ENCODE data around the gene TBC1D24. TPM values are rescaled to one million over a fixed set of nuclear protein-coding genes. Genes with fewer than 3 reads are reported as not detected.

Gene TBC1D24
- polyA plus RNA-seq, 1 of the 3 experiments (the other 2 are of a cell fraction): 6.7 TPM

DNA sequence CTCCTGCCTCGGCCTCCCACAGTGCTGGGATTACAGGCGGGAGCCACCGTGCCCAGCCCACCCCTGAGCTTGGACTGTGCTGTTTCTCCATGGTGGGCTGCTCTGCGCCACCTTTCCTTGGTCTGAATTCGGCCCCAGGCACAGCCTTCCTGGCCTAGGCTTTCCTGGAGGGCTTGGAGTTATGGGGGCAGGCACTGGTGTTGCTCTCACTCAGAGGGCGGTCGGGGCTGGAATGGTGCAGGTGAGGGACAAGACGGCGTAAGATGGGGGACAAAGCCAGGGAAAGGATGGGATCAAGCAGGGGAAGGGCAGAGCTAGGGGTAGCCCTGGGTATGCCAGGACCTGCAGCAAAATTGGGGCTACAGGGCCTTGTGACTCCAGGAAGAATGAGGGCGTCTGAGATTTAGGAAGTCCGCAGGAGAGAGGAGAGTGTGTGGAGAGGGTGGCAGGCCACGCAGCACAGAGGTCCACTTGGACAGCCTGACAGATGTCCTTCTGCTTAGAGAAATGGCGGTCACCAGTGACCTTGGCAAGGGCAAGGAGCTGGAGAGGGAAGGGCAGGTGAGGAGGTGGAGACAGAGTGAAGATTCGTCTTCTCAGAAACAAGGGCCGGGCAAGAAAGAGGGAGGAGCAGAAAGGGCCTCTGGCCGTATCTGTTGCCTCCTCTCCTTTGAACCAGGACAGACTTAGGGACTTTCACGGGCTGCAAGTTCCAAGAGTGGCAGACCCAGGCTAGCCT, 37.2 kb downstream of the TBC1D24 start:
- CTCF ChIA-PET: interaction anchor here (2.4 to 6.6 kb wide), 2 partner anchors 11 to 83 kb away, joined by 8 to 41 read pairs; partner anchors contain the start of gene CCNF
- Histone ChIP-seq H3K79me2 (ENCODE audit: insufficient read depth) (peaks cover 34% of the 10 kb centered on the region), H3K27ac (ENCODE audit: low read depth in 2 of 2, low read length in 1 of 2) (no peak overlapping the region), H3K9me2 (no peaks in the 10 kb centered on the region), H3K4me3 (ENCODE audit: low read depth in 2 of 2, low read length in 1 of 2) (no peak overlapping the region), H3K27me3 (ENCODE audit: insufficient read depth) (no peaks in the 10 kb centered on the region), H3K9ac (no peak overlapping the region), H3K4me1 (ENCODE audit: control insufficient read depth in 1 of 2, insufficient read depth in 2 of 2, low read depth in 1 of 2, low read length in 1 of 2) (peaks cover 15 to 24% of the 10 kb centered on the region in 2 experiments; a peak in 3 of 4 replicates), H3F3A (replicated peaks; ENCODE audit: insufficient read depth) (no peaks in the 10 kb centered on the region), H3K36me3 (replicated peaks in 1 of 2; ENCODE audit: control insufficient read depth in 1 of 2, insufficient read depth in 2 of 2, low read length in 1 of 2) (no peaks in the 10 kb centered on the region), H2AFZ (ENCODE audit: low read depth) (no peak overlapping the region), H3K4me2 (no peak overlapping the region), H4K20me1 (ENCODE audit: insufficient read depth) (peaks cover 28% of the 10 kb centered on the region), H3K9me3 (no peaks in the 10 kb centered on the region)
- DNase-seq: no peak
- 97% methylated on average over 12 of the region's 17 CpGs for WGBS (ENCODE audit: low lambda C conversion rate)
- POLR2A ChIA-PET: no interaction called here
- TF ChIP-seq TCF12 (IDR thresholded peaks at IDR 0.05): no peak
- TF ChIP-seq MXI1 (IDR thresholded peaks at IDR 0.05; ENCODE audit: low read depth, low read length): no peak
- no peak for TF ChIP-seq GATA2 (CRISPR knock-in tag; IDR thresholded peaks at IDR 0.05)
- TF ChIP-seq JUND (IDR thresholded peaks at IDR 0.05): no peak
- TF ChIP-seq ZBTB33 (IDR thresholded peaks at IDR 0.05; ENCODE audit: borderline replicate concordance, low read depth): no peak
- no peak for TF ChIP-seq RFX5 (IDR thresholded peaks at IDR 0.05; ENCODE audit: low read length)
- no peak for TF ChIP-seq TAF1 (IDR thresholded peaks at IDR 0.05; ENCODE audit: borderline replicate concordance, low read depth, low read length)
- TF ChIP-seq EP300 (IDR thresholded peaks at IDR 0.05; ENCODE audit: borderline replicate concordance in 1 of 2, low read depth in 1 of 2, low read length in 1 of 2): no peak
- no peak for TF ChIP-seq FOXM1 (IDR thresholded peaks at IDR 0.05; ENCODE audit: low read depth)
- no peak for TF ChIP-seq SIN3A (IDR thresholded peaks at IDR 0.05; ENCODE audit: borderline replicate concordance, low read depth, low read length)
- TF ChIP-seq MEF2A (IDR thresholded peaks at IDR 0.05; ENCODE audit: borderline replicate concordance, low read depth): no peak
- no peak for TF ChIP-seq POLR2AphosphoS5 (IDR thresholded peaks at IDR 0.05; ENCODE audit: low read depth, low read length)
- no peak for TF ChIP-seq YY1 (IDR thresholded peaks at IDR 0.05; ENCODE audit: low read depth)
- TF ChIP-seq RCOR1 (IDR thresholded peaks at IDR 0.05; ENCODE audit: low read length): no peak
- TF ChIP-seq, protein P1, sequence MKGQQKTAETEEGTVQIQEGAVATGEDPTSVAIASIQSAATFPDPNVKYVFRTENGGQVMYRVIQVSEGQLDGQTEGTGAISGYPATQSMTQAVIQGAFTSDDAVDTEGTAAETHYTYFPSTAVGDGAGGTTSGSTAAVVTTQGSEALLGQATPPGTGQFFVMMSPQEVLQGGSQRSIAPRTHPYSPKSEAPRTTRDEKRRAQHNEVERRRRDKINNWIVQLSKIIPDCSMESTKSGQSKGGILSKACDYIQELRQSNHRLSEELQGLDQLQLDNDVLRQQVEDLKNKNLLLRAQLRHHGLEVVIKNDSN (IDR thresholded peaks at IDR 0.05; ENCODE audit: borderline replicate concordance, low read depth): no peak
- no peak for TF ChIP-seq NRF1 (IDR thresholded peaks at IDR 0.05; ENCODE audit: low read depth, low read length)
- TF ChIP-seq, protein P2, sequence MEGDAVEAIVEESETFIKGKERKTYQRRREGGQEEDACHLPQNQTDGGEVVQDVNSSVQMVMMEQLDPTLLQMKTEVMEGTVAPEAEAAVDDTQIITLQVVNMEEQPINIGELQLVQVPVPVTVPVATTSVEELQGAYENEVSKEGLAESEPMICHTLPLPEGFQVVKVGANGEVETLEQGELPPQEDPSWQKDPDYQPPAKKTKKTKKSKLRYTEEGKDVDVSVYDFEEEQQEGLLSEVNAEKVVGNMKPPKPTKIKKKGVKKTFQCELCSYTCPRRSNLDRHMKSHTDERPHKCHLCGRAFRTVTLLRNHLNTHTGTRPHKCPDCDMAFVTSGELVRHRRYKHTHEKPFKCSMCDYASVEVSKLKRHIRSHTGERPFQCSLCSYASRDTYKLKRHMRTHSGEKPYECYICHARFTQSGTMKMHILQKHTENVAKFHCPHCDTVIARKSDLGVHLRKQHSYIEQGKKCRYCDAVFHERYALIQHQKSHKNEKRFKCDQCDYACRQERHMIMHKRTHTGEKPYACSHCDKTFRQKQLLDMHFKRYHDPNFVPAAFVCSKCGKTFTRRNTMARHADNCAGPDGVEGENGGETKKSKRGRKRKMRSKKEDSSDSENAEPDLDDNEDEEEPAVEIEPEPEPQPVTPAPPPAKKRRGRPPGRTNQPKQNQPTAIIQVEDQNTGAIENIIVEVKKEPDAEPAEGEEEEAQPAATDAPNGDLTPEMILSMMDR (IDR thresholded peaks at IDR 0.05): no peak
- TF ChIP-seq USF2 (IDR thresholded peaks at IDR 0.05; ENCODE audit: borderline replicate concordance, low read depth, low read length): no peak
- TF ChIP-seq NFIC (IDR thresholded peaks at IDR 0.05; ENCODE audit: borderline replicate concordance): no peak
